HL-60 (cell line): Measurements from ENCODE around the gene TRIM47.

Source experiments
- DNase-seq, 2 experiments: peaks; one replicate each; pipeline ENCODE4 v3.0.0-alpha.2; 2010 to 2020; ENCODE audit warnings: low read depth in 1 of 2, low spot score in 1 of 2
- H3K27ac ChIP-seq: fragments of 250-450 bp; sonication (Bioruptor Pico); replicated peaks from 2 replicates; pipeline ENCODE4 v1.5.1; 2020; ENCODE audit warnings: mild to moderate bottlenecking, moderate library complexity
- H3K27me3 ChIP-seq: fragments of 250-450 bp; sonication (Bioruptor Pico); 2 replicates; pipeline ENCODE4 v1.5.1; 2021; ENCODE audit warnings: mild to moderate bottlenecking, moderate library complexity; ENCODE audit not compliant: insufficient read depth, poor library complexity, severe bottlenecking
- H3K4me3 ChIP-seq: replicated peaks from 2 replicates; pipeline ENCODE4 v1.5.1; 2011; ENCODE audit warnings: mild to moderate bottlenecking, control low read depth, low read length; ENCODE audit not compliant: insufficient read depth
- GABPA ChIP-seq: IDR thresholded peaks from 2 replicates; pipeline ENCODE4 v1.6.1; 2012; ENCODE audit warnings: low read depth
- POLR2AphosphoS5 ChIP-seq: IDR thresholded peaks from 2 replicates; pipeline ENCODE4 v1.6.1; 2012; ENCODE audit warnings: low read depth
- SPI1 ChIP-seq: IDR thresholded peaks from 2 replicates; pipeline ENCODE4 v1.6.1; 2012; ENCODE audit warnings: low read depth, mild to moderate bottlenecking, borderline replicate concordance
- TF ChIP-seq, protein P1 (sequence below): IDR thresholded peaks from one replicate; pipeline ENCODE4 v1.5.1; 2011; ENCODE audit warnings: low read length, control low read depth, inconsistent platforms; ENCODE audit not compliant: insufficient read depth
- TF ChIP-seq, protein P2 (sequence below): IDR thresholded peaks from 2 replicates; pipeline ENCODE4 v1.6.1; 2012; ENCODE audit warnings: low read depth; ENCODE audit not compliant: insufficient replicate concordance

TRIM47 gene

DNA sequence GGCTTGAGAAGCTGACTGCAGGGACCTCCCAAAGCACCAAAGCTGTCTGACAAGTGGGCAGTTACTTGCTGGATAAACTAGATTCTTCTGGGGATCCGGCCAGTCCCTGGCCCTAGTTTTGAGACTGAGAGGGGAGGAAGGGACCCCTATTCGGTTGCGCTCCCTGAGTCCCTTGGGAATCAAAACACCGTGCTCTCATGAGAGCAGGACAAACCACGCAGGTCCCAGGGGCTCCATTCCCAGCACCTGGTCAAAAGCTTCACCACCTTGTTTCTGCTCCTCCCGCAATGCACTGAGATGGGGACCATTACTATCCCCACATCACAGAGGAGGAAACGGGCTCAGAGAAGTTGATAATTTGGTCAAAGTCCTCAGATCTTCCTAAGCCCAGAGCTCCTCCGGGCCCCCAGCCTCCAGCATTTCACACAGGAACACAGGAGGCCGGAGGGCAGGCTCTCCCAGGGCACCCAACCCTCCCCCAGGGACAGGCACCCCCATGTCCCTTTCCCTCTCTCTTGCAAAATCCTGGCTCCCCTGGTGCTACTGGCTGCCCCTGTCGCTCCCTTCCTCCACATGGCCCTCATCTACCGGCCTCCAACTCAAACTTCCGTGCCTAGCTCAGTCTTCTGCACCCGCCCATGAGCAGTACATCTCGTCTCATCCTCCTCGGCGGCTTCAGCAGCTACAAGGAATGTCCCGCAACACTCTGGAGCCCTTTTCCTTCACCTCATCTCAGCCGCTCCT, 15.1 kb upstream of the TRIM47 start:
- Histone ChIP-seq H3K27ac (no peak overlapping the region), H3K27me3 (no peaks in the 10 kb centered on the region)
- TF ChIP-seq POLR2AphosphoS5 (no peak), SPI1 (no peak), GABPA (no peak)
- TF ChIP-seq, protein P1, sequence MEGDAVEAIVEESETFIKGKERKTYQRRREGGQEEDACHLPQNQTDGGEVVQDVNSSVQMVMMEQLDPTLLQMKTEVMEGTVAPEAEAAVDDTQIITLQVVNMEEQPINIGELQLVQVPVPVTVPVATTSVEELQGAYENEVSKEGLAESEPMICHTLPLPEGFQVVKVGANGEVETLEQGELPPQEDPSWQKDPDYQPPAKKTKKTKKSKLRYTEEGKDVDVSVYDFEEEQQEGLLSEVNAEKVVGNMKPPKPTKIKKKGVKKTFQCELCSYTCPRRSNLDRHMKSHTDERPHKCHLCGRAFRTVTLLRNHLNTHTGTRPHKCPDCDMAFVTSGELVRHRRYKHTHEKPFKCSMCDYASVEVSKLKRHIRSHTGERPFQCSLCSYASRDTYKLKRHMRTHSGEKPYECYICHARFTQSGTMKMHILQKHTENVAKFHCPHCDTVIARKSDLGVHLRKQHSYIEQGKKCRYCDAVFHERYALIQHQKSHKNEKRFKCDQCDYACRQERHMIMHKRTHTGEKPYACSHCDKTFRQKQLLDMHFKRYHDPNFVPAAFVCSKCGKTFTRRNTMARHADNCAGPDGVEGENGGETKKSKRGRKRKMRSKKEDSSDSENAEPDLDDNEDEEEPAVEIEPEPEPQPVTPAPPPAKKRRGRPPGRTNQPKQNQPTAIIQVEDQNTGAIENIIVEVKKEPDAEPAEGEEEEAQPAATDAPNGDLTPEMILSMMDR: no peak
- TF ChIP-seq, protein P2, sequence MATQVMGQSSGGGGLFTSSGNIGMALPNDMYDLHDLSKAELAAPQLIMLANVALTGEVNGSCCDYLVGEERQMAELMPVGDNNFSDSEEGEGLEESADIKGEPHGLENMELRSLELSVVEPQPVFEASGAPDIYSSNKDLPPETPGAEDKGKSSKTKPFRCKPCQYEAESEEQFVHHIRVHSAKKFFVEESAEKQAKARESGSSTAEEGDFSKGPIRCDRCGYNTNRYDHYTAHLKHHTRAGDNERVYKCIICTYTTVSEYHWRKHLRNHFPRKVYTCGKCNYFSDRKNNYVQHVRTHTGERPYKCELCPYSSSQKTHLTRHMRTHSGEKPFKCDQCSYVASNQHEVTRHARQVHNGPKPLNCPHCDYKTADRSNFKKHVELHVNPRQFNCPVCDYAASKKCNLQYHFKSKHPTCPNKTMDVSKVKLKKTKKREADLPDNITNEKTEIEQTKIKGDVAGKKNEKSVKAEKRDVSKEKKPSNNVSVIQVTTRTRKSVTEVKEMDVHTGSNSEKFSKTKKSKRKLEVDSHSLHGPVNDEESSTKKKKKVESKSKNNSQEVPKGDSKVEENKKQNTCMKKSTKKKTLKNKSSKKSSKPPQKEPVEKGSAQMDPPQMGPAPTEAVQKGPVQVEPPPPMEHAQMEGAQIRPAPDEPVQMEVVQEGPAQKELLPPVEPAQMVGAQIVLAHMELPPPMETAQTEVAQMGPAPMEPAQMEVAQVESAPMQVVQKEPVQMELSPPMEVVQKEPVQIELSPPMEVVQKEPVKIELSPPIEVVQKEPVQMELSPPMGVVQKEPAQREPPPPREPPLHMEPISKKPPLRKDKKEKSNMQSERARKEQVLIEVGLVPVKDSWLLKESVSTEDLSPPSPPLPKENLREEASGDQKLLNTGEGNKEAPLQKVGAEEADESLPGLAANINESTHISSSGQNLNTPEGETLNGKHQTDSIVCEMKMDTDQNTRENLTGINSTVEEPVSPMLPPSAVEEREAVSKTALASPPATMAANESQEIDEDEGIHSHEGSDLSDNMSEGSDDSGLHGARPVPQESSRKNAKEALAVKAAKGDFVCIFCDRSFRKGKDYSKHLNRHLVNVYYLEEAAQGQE: no peak

DNA sequence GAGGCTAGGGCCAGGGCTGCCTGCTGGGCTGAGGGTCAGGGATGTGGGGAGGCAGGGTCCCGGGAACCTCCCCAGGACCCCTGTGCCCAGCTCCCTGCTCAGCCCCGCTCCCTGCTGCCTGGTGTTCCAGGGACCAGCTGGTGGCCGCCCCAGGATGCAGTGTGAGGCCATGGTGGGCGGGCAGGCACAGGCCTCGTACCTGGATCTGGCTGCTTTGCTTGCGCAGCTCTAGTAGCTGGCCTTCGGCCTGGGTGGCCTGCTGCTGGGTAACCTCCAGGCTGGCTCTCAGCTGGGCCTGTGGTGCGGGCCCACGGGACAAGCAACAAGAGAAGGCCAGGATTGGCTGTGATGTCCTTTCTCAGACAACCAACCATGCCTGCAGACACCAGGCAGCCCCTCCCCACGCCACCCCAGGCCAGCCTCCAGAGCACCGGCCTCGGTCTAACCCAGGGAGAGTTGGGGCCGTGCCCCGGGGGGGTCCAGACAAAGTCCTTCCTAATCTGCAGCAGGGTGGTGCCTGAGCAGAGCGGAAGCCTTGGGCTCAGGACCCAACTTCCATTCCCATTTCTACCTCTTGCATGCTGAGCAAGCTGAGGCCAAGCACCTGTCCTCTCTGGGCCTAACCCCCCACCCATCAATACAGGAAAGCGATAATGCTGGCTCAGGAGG, 14.3 kb upstream of the TRIM47 start:
- Histone ChIP-seq H3K27me3 (no peaks in the 10 kb centered on the region), H3K27ac (no peak overlapping the region), H3K4me3 (no peak overlapping the region)
- DNase-seq: no peak
- TF ChIP-seq GABPA (no peak), SPI1 (no peak), POLR2AphosphoS5 (no peak)
- TF ChIP-seq, protein P2: no peak
- TF ChIP-seq, protein P1: no peak

More for the DNA sequence above, 15.1 kb upstream of the TRIM47 start:
- H3K4me3 ChIP-seq: no peak overlapping the region
- DNase-seq: no peak

DNA sequence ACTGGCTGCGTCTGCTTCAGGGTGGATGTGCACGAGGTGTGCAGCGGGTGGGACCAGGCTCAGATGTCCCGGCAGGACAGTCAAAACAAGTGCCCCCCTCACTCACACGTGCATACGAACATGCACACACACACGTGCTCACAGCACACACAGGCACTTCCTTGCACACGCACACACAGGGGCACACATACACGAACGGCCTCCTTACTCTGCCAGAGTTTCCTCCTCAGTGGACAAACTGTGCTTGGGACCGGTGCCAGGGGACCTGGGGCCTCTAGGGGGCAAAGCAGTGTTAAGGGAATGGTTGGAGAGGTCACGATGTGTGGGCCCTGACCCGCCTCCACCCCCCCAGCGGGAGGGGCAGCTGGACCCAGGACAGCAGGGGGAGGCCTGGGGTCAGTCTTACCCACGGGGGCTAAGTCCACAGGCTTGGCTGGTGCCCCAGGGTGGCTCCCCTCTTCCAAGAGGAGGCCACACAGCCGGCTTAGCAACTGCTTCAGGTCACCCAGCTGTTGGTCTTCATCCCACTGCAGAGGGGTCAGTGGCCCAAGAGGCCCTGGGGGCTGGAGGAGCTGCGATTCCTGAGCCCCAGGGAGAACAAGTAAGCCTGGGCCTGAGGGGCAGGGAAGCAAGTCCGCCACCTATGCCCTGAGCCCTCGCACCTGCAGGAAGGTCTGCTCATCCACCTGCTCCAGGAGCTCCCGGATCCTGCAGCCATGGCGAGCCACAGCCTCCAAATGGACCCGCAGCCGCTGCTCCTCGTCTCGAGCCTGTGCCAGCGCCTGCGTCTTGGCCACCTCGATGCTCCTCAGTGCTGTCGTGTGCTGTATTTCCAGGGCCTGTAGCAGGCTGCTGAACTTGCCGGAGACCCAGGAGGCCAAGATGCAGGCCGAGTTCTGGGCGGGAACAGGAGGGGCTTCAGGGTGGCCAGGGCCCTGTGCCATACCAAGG, 13.5 kb upstream of the TRIM47 start:
- Histone ChIP-seq H3K4me3 (no peak overlapping the region), H3K27me3 (no peaks in the 10 kb centered on the region), H3K27ac (no peak overlapping the region)
- TF ChIP-seq, protein P1: no peak
- TF ChIP-seq POLR2AphosphoS5 (no peak), SPI1 (no peak), GABPA (no peak)
- TF ChIP-seq, protein P2: no peak
- DNase-seq: no peak
